ENCODE measurements around the gene AAMDC.

AAMDC gene

GRCh38 chr11:77820565-77821348 lies at the start of gene AAMDC, which contains the start of gene RSF1:
Gene AAMDC, plus strand, starts transcription at chr11:77821144. Its CDS starts 21,353 bp downstream, at chr11:77842497.
Gene RSF1, minus strand, starts transcription at chr11:77820722. Its CDS starts 8 bp downstream, at chr11:77820714.
- peak; percentile 92 to 98 (median 94) for DNase-seq (ENCODE audit: low read depth in 3 of 3)

- DNase-seq (ENCODE audit: low read depth in 3 of 3) = no peak
These were observed 45.0 kb upstream of the AAMDC start for GRCh38 chr11:77775936-77776335.

DNA sequence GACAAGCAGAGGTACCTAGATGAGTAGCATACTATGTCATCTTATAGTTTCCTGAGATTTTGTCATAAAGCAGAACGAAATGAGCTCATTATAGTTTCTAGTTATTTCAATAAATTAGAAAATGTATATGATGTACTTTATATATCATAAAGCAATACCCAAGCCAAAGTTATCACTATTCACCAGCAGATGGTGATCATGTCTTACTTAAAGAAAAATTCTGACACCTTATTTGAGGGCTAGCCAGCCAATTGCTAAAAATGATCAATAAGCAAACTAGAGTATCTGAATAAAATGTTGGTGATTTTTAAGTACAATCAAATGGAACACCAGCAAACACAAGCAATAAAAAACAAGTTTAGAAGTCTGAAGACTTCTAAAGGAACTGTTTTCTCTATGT lies 44.5 kb upstream of the AAMDC start:
- no peak for DNase-seq (ENCODE audit: low read depth in 3 of 3)

GRCh38 chr11:77778118-77778517 lies 42.8 kb upstream of the AAMDC start:
- DNase-seq (ENCODE audit: low read depth in 3 of 3) = no peak

DNA sequence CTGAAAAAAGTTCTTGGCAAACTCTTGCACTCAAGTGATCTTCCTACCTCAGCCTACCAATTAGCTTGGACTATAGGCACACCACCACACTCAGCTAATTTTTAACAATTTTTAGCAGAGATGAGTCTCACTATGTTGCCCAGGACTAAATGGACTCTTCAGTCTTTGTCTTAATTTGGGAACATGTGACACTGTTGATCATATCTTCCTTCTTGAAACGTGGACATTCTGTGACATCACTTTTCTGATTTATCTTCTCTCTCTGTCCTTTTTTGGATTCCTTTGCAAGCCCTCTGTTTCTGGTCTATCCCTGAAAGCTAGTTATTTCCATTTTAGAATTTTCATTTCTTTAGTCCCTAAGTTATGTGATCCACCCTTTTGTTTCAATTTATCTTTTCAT lies 42.4 kb upstream of the AAMDC start:
- DNase-seq (ENCODE audit: low read depth in 3 of 3) = no peak

- no peak for DNase-seq (ENCODE audit: low read depth in 3 of 3)
These were observed 41.0 kb upstream of the AAMDC start for GRCh38 chr11:77779935-77780334.

- no peak for DNase-seq (ENCODE audit: low read depth in 3 of 3)
These were observed 37.9 kb upstream of the AAMDC start for GRCh38 chr11:77783025-77783424.

- no peak for DNase-seq (ENCODE audit: low read depth in 3 of 3)
These were observed 36.4 kb upstream of the AAMDC start for GRCh38 chr11:77784572-77784971.

DNA sequence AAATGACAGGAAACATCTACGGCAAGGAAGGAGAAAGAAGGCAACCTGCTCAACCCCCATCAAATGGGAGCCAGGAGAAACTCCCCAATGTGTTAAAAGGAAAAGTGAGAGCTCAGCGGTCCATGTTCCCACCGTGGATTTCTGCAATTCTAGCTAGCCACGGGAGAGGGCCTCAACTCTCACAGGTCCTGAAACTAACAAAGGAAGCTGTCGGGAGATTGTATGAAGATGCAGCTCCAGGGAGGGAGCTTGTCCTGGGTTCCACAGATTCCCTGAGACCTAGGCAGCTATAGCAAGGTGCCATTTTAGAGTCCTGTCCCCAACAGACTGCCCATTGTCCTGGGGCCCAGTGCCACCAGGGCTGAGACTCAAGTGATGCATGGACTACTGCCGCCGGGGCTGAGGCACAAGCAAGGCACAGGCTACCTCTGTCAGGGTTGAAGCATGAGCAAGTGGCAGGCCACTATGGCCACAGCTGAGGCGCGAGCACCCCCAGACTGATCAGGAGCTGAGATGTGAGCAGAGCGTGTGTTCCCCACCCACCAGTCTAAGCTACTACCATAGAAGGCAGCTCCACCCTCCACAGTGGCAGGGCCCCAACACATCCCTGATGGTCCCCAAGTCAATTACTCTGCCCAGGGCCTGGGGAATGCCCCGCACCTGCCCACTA lies 31.7 kb upstream of the AAMDC start:
- no peak for DNase-seq (ENCODE audit: low read depth in 3 of 3)

DNA sequence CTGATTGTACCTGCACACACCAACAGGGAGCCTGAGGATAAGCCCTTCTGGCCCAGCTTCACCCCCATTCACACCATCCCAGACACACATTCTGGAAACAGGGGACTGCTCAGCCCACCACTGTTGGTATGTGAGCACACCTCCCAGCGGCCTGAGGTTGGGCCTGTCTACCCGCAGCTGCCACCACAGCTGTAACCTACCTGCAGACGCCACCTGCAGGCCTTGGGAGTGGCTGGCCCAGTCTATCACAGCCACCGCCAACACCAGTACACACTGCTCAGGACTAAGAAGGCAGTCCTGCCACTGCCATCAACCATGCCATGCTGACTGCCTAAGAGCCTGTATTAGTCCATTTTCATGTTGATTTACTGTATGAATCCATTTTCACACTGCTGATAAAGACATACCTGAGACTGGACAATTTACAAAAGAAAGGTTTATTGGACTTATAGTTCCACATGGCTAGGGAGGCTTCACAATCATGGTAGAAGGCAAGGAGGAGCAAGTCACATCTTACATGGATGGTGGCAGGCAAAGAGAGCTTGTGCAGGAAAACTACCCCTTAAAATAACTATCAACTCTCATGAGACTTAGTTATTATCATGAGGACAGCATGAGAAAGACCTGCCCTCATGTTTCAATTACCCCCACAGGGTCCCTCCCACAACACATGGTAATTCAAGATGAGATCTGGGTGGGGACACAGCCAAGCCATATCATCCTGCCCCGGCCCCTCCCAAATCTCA lies 31.0 kb upstream of the AAMDC start:
- DNase-seq (ENCODE audit: low read depth in 3 of 3) = no peak

DNA sequence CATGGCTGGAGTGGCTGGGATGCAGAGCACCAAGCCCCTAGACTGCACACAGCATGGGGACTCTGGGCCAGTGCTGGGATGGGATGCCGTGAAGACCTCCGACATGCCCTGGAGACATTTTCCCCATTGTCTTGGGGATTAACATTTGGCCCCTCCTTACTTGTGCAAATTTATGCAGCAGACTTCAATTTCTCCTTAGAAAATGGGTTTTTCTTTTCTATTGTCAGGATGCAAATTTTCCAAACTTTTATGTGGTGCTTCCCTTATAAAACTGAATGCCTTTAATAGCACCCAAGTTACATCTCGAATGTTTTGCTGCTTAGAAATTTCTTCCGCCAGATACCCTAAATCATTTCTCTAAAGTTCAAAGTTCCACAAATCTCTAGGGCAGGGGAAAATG lies 29.6 kb upstream of the AAMDC start:
- DNase-seq (ENCODE audit: low read depth in 3 of 3) = no peak

- no peak for DNase-seq (ENCODE audit: low read depth in 3 of 3)
These were observed 27.0 kb upstream of the AAMDC start for GRCh38 chr11:77793972-77794371.

- DNase-seq (ENCODE audit: low read depth in 3 of 3) = no peak
These were observed 21.6 kb upstream of the AAMDC start for GRCh38 chr11:77799338-77799737.

GRCh38 chr11:77800449-77800848 lies 20.5 kb upstream of the AAMDC start:
- no peak for DNase-seq (ENCODE audit: low read depth in 3 of 3)

GRCh38 chr11:77801477-77801876 lies 19.5 kb upstream of the AAMDC start:
- no peak for DNase-seq (ENCODE audit: low read depth in 3 of 3)

- DNase-seq (ENCODE audit: low read depth in 3 of 3) = no peak
These were observed 14.5 kb upstream of the AAMDC start for GRCh38 chr11:77806415-77806814.

DNA sequence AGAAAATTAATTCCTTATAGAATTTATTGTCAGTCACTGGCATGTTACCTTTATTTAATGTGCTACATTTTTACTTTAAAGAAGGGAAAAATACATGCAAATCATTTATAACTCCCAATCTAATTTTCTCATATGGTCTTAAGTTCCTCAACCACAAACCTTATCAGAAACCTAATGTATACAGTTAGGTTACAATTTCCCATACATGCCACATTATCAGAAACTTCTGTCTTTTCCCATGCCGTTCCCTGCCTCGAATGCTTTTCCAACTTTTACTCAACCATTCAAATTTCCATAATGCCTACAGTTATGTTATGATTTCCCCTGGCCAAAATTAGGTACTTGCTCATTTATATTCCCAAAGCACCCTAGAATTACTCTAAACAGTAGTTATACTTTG lies 14.0 kb upstream of the AAMDC start:
- DNase-seq (ENCODE audit: low read depth in 3 of 3) = no peak

DNA sequence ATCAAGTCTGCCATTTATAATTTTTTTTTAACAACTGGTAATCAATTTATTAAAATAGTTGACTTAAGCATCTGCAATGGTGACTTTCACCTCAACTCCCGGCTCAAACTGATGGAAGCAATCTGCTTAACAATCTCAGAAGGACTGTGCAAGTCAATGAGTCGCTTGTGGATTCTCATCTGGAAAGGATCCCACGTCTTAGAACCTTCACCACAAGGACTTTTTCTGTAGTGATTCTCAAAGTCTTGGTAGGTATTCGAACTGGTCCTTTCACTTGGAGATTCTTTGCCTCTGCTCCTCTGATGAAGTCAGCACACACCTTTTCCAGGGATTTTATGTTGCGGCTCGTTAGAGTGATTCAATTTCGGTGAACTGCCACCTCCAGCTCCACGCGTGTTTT lies 7.7 kb upstream of the AAMDC start:
- DNase-seq (ENCODE audit: low read depth in 3 of 3) = no peak

DNA sequence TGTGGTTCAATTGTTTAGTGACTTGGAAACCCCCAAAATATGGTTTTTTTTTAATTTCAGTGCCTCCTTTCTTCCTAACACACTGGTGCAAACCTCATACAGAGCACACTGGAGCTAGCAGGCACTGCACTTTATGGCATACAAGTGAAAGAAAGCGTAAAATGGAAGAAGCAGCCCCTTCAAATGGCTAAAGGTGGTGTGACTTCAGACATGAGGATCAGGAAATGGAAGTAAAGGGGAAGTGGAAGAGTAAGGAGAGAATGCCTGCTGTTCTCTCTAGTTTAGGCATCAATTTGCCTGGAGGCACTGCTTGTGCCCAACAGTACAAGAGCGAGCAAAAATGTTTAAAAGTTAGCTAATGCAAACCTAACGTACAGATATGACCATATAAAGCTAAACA lies 6.1 kb upstream of the AAMDC start:
- no peak for DNase-seq (ENCODE audit: low read depth in 3 of 3)

DNA sequence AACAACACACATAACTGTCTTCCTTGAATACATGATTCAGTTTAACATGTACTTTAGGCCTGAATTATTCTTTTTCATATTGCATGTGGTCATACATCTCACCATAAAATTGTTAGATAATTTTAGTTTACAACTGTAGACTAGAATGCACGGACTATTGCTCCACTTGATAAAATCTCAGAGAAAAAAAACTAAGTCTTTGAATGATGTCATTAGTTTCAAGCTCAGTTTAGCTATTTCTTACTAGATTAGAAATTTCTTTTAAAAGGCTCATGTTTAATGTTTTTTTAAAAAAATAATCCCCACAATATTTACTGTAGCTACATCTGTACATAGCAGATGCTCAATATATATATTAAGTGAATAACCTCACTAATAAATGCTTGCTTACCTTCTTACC lies 5.5 kb upstream of the AAMDC start:
- no peak for DNase-seq (ENCODE audit: low read depth in 3 of 3)

DNA sequence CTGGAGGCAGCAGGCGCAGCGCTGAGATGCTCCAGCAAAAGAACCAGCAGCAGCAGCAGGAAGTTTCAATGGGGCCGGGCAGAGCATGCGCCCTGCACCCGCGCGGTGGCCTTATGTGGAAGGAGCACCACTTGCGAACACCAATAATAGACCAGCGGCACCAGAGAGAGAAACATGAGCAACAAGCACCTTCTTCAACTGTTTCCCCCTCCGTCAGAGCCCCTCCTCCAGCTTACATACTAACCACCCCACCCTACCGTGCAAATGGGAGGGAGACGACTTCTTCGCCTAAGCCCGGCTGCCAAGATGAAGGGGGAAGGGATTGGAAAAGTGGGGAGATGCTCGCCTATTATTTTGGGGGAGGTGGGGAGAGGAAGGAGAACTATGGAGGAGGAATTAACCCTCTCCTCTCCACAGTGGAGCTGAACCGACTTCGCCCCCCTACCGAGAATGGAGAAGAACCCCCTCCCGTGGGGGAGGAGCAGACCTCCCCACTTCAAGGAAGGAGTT lies 1.5 kb upstream of the AAMDC start:
- DNase-seq (ENCODE audit: low read depth in 3 of 3) = peak; percentile 62 to 73 (median 71)

DNA sequence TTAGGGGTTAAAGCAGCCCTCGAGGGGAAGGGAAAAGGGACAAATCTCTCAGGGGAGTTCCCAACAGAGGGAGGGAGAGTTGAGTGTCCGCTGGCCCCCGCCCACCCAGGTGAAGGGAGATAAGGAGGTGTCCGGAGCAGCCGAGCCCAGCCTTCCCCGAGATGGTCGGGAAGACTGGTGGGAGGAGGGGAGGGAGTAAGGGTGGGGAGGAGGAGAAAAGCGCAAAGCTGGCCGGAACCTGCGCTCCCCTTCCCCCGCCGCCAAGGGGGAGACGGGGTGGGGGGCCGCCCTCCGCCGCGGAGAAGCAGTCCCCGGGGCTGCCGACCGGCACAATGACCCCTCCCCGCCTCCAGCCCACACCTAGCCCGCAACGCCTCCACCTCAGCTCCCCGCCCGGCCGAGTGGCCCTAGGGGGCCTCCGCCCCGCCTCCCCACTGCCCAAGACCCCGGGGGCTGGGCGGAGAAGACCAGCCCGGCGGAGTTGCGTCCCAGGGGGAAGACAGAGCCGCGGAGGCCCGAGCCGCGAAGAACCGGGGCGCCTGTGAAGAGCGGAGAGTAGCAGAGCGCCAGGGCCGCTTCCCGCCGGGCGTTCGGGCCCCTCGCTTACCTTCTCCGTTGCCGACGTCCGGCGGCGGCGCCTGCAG lies 901 bp upstream of the AAMDC start:
- peak; percentile 4 to 38 (median 8) for DNase-seq (ENCODE audit: low read depth in 3 of 3)

Data from stimulated activated CD4-positive, alpha-beta T cell treated with anti-CD3 and anti-CD28 coated beads, TNF-alpha, amount 100 ng/mL, for 48 hours (primary cell).